Measurements from ENCODE around the gene ACTR5. TPM values are rescaled to one million over a fixed set of nuclear protein-coding genes. Genes with fewer than 3 reads are reported as not detected.

Gene ACTR5
- total RNA-seq, 1 experiment from 2014 or later: 22.0 TPM

DNA sequence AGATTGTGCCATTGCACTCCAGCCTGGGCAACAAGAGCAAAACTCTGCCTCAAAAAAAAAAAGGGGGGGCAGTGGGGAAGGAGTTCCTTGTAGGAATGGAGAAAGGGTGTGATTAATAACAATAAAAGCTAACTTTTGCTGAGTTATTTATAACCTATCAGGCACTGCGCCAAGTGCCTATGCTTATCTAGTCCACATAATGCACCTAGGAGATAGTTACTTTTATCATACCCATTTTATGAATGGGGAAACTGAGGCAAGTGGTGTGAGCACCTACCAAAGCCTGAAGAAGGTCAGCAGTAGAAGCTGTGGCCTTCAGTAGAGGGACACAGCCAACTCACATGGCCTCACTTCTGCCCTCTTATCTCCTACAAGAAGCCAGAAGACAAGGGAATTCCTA is 43.7 kb downstream of the ACTR5 start:
- Histone ChIP-seq H3K4me1 (ENCODE audit: control insufficient read depth in 1 of 2, insufficient read depth in 2 of 2, low read length in 2 of 2) (peaks cover 17 to 32% of the 10 kb centered on the region in 2 experiments), H3K4me3 (replicated peaks in 1 of 2; ENCODE audit: low read depth in 1 of 2, low read length in 2 of 2) (no peak overlapping the region), H4K20me1 (ENCODE audit: insufficient read depth) (no peaks in the 10 kb centered on the region), H3K4me2 (ENCODE audit: low read length) (no peak overlapping the region), H3K27ac (ENCODE audit: low read depth, low read length) (no peak overlapping the region), H3K27me3 (ENCODE audit: insufficient read depth, low read length) (no peaks in the 10 kb centered on the region), H3K79me2 (ENCODE audit: insufficient read depth, low read length) (no peaks in the 10 kb centered on the region), H2AFZ (ENCODE audit: low read depth, low read length, poor library complexity, severe bottlenecking) (no peak overlapping the region), H3K9me3 (ENCODE audit: control insufficient read depth in 1 of 2, insufficient read depth in 1 of 2, low read depth in 1 of 2, low read length in 2 of 2) (no peaks in the 10 kb centered on the region), H3K9me2 (ENCODE audit: insufficient read depth) (no peaks in the 10 kb centered on the region), H3K36me3 (ENCODE audit: control insufficient read depth in 1 of 2, insufficient read depth in 2 of 2, low read length in 2 of 2) (no peaks in the 10 kb centered on the region), H3K9ac (ENCODE audit: low read length) (no peak overlapping the region)
- DNase-seq (ENCODE audit: low read depth, low spot score): no peak
- TF ChIP-seq, protein P1, sequence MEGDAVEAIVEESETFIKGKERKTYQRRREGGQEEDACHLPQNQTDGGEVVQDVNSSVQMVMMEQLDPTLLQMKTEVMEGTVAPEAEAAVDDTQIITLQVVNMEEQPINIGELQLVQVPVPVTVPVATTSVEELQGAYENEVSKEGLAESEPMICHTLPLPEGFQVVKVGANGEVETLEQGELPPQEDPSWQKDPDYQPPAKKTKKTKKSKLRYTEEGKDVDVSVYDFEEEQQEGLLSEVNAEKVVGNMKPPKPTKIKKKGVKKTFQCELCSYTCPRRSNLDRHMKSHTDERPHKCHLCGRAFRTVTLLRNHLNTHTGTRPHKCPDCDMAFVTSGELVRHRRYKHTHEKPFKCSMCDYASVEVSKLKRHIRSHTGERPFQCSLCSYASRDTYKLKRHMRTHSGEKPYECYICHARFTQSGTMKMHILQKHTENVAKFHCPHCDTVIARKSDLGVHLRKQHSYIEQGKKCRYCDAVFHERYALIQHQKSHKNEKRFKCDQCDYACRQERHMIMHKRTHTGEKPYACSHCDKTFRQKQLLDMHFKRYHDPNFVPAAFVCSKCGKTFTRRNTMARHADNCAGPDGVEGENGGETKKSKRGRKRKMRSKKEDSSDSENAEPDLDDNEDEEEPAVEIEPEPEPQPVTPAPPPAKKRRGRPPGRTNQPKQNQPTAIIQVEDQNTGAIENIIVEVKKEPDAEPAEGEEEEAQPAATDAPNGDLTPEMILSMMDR (IDR thresholded peaks at IDR 0.05 in 2 of 3, conservative IDR thresholded peaks at IDR 0.05 in 1 of 3; ENCODE audit: borderline replicate concordance in 1 of 3, insufficient read depth in 1 of 3, low read depth in 2 of 3, low read length in 2 of 3): no peak
- TF ChIP-seq ELF1 (IDR thresholded peaks at IDR 0.05; ENCODE audit: borderline replicate concordance, low read depth) (no peak), EZH2 (IDR thresholded peaks at IDR 0.05) (no peak), RAD21 (IDR thresholded peaks at IDR 0.05; ENCODE audit: low read depth) (no peak), CBX3 (IDR thresholded peaks at IDR 0.05; ENCODE audit: low read depth) (no peak), CEBPB (IDR thresholded peaks at IDR 0.05; ENCODE audit: low read depth) (no peak), YY1 (IDR thresholded peaks at IDR 0.05; ENCODE audit: extremely low read depth, insufficient replicate concordance, low read depth, low read length) (no peak), EGR1 (IDR thresholded peaks at IDR 0.05; ENCODE audit: low read depth) (no peak), FOSL1 (IDR thresholded peaks at IDR 0.05; ENCODE audit: low read depth) (no peak), TCF7L2 (IDR thresholded peaks at IDR 0.05; ENCODE audit: borderline replicate concordance, extremely low read depth, insufficient read depth, insufficient read length) (no peak), ZNF274 (IDR thresholded peaks at IDR 0.05; ENCODE audit: low read depth, low read length) (no peak), POLR2AphosphoS5 (IDR thresholded peaks at IDR 0.05; ENCODE audit: low read depth, low read length) (no peak), SIN3A (IDR thresholded peaks at IDR 0.05; ENCODE audit: low read depth) (no peak)
- TF ChIP-seq, protein P2, sequence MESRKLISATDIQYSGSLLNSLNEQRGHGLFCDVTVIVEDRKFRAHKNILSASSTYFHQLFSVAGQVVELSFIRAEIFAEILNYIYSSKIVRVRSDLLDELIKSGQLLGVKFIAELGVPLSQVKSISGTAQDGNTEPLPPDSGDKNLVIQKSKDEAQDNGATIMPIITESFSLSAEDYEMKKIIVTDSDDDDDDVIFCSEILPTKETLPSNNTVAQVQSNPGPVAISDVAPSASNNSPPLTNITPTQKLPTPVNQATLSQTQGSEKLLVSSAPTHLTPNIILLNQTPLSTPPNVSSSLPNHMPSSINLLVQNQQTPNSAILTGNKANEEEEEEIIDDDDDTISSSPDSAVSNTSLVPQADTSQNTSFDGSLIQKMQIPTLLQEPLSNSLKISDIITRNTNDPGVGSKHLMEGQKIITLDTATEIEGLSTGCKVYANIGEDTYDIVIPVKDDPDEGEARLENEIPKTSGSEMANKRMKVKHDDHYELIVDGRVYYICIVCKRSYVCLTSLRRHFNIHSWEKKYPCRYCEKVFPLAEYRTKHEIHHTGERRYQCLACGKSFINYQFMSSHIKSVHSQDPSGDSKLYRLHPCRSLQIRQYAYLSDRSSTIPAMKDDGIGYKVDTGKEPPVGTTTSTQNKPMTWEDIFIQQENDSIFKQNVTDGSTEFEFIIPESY (IDR thresholded peaks at IDR 0.05; ENCODE audit: extremely low read depth, insufficient replicate concordance, low read length): no peak
- TF ChIP-seq, protein P3, sequence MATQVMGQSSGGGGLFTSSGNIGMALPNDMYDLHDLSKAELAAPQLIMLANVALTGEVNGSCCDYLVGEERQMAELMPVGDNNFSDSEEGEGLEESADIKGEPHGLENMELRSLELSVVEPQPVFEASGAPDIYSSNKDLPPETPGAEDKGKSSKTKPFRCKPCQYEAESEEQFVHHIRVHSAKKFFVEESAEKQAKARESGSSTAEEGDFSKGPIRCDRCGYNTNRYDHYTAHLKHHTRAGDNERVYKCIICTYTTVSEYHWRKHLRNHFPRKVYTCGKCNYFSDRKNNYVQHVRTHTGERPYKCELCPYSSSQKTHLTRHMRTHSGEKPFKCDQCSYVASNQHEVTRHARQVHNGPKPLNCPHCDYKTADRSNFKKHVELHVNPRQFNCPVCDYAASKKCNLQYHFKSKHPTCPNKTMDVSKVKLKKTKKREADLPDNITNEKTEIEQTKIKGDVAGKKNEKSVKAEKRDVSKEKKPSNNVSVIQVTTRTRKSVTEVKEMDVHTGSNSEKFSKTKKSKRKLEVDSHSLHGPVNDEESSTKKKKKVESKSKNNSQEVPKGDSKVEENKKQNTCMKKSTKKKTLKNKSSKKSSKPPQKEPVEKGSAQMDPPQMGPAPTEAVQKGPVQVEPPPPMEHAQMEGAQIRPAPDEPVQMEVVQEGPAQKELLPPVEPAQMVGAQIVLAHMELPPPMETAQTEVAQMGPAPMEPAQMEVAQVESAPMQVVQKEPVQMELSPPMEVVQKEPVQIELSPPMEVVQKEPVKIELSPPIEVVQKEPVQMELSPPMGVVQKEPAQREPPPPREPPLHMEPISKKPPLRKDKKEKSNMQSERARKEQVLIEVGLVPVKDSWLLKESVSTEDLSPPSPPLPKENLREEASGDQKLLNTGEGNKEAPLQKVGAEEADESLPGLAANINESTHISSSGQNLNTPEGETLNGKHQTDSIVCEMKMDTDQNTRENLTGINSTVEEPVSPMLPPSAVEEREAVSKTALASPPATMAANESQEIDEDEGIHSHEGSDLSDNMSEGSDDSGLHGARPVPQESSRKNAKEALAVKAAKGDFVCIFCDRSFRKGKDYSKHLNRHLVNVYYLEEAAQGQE (IDR thresholded peaks at IDR 0.05; ENCODE audit: low read depth): no peak
- TF ChIP-seq, protein P4, sequence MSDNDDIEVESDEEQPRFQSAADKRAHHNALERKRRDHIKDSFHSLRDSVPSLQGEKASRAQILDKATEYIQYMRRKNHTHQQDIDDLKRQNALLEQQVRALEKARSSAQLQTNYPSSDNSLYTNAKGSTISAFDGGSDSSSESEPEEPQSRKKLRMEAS (IDR thresholded peaks at IDR 0.05): no peak
- no TSS peak for BruUV-seq (replicated peaks)
- ChIA-PET RAD21 (ENCODE audit: low non-redundant PET in 1 of 2, low total read pairs in 2 of 2, uncharacterized antibody in 2 of 2, unreplicated experiment in 2 of 2) (no interaction called here), CTCF (no interaction called here), POLR2A (no interaction called here)
- no peak for ATAC-seq
- intact Hi-C loops (cut with micrococcal nuclease): no loop called here

Data from HCT116 (cell line).